Ovary (tissue), 9 donors: ENCODE measurements around the gene IPPK. TPM values are rescaled to one million over a fixed set of nuclear protein-coding genes. Genes with fewer than 3 reads are reported as not detected.

ENCODE experiments used
- DNase-seq, 5 donors: peaks; one replicate each; pipeline ENCODE4 v3.0.0-alpha.2; 2019 to 2020
- H3K27ac ChIP-seq, 2 donors: fragments of 200-600 bp; one replicate each; pipeline versions ENCODE4 v1.5.1 to v1.8.0; 2019 to 2022
- H3K27me3 ChIP-seq: fragments of 200-600 bp; one replicate; pipeline ENCODE4 v1.8.0; 2022
- H3K36me3 ChIP-seq: fragments of 200-600 bp; sonication (generic); one replicate; pipeline ENCODE4 v1.5.1; 2019
- H3K4me1 ChIP-seq: one replicate; pipeline ENCODE4 v1.8.1; 2013; ENCODE audit warnings: mild to moderate bottlenecking, moderate library complexity; ENCODE audit not compliant: insufficient read depth
- H3K4me3 ChIP-seq: fragments of 200-600 bp; sonication (generic); one replicate; pipeline ENCODE4 v1.5.1; 2017
- H3K9me3 ChIP-seq, 2 donors: fragments of 200-600 bp in 1 of 2; sonication (generic) in 1 of 2; one replicate each; pipeline versions ENCODE4 v1.5.1 to v1.8.1; 2013 to 2019; ENCODE audit warnings: mild to moderate bottlenecking in 1 of 2, moderate library complexity in 1 of 2
- CTCF ChIP-seq, 3 donors: fragments of 450-650 bp in 2 of 3; fragments of 200-600 bp in 1 of 3; IDR thresholded peaks; one replicate each; pipeline versions ENCODE4 v1.5.1 to v1.8.0; 2016 to 2022; ENCODE audit warnings: antibody characterized with exemption in 3 of 3, mild to moderate bottlenecking in 1 of 3
- EP300 ChIP-seq: sonication (generic); formaldehyde crosslinking; IDR thresholded peaks from one replicate; pipeline ENCODE4 v1.6.1; 2017; ENCODE audit warnings: antibody characterized with exemption
- POLR2A ChIP-seq: fragments of 450-650 bp; IDR thresholded peaks from one replicate; pipeline ENCODE4 v1.6.1; 2017; ENCODE audit warnings: antibody characterized with exemption, mild to moderate bottlenecking, moderate library complexity
- WGBS, 3 donors: extraction: QIAGEN DNeasy Blood & Tissue Kit in 1 of 3; methylation state at CpG; one replicate each; pipeline versions ENCODE4 v1.1.5 to v1.1.7; 2013 to 2017; 5-methylcytosine and 5-hydroxymethylcytosine counted together
- intact Hi-C, 4 donors: fragments of 100-400 bp; cut with DNase I; formaldehyde crosslinking; loops; one replicate each; pipeline versions ENCODE4 v1.11.0 to v1.15.1; 2022 to 2023
- polyA plus RNA-seq, 2 donors: library from polyadenylated mRNA; stranded (reverse); fragments of 200-250 nt in 1 of 2; fragments of 350-450 nt in 1 of 2; fragmentation: Illumina TruSeq in 1 of 2; extraction: RNeasy Lipid Tissue Mini Kit (QIAGEN cat#74804) in 1 of 2; gene quantifications; one replicate each; pipeline ENCODE4 v1.2.3, GENCODE V29; 2013 to 2014
- total RNA-seq, 7 donors: library from RNA; depleted of rRNA in 2 of 7; stranded (reverse); fragments of >200 nt in 2 of 7; fragmentation: NEBNext Ultra II Directional in 3 of 7; extraction: Animal tissue kit (Norgen Biotek cat#: 25700) in 3 of 7; gene quantifications; one replicate each; pipeline versions ENCODE4 v1.1.0 to v1.2.4, GENCODE V29; 2016 to 2023
- donor health status: DM: no; HTN: no; CAD: no; lungs with moderate emphysema.
- donor health status: DM: no; HTN: no; CAD: no.
- donor health status: Bipolar disorder and iron deficiency.
- donor health status: DM: yes; HTN: yes; CAD: no.
- donor health status: DM: no; HTN: no; CAD: no.
- donor health status: DM: yes; HTN: yes; CAD: no.

The IPPK gene
- total and polyA plus RNA-seq, 9 donors = 4.7 to 8.5 (median 7.1) TPM

- H3K27ac ChIP-seq = peak overlapping the region; percentile 0 to 60
- no peaks in the 10 kb centered on the region for H3K36me3 ChIP-seq
- no peak for TF ChIP-seq POLR2A
- no peak for TF ChIP-seq CTCF (IDR thresholded peaks at IDR 0.05)
- TF ChIP-seq EP300 = no peak
- no peak overlapping the region for H3K4me3 ChIP-seq
- H3K9me3 ChIP-seq = no peaks in the 10 kb centered on the region
- peaks cover 12% of the 10 kb centered on the region for H3K4me1 ChIP-seq
- 78 to 89% (median 81%) methylated on average over 12 of the region's 12 CpGs for WGBS, 3 donors
- no peaks in the 10 kb centered on the region for H3K27me3 ChIP-seq
- DNase-seq = no peak
- intact Hi-C loops = no loop called here
Measured at GRCh38 chr9:92601451-92601850, 68.5 kb downstream of the IPPK start.

- H3K9me3 ChIP-seq = no peaks in the 10 kb centered on the region
- intact Hi-C loops = no loop called here
- no peaks in the 10 kb centered on the region for H3K27me3 ChIP-seq
- no peaks in the 10 kb centered on the region for H3K36me3 ChIP-seq
- H3K27ac ChIP-seq = peak overlapping the region in 1 of 2 donors; percentile 0
- DNase-seq = no peak
- WGBS, 3 donors = 34 to 42% (median 42%) methylated on average over 12 of the region's 12 CpGs
- peaks cover 12% of the 10 kb centered on the region for H3K4me1 ChIP-seq
- no peak overlapping the region for H3K4me3 ChIP-seq
- no peak for TF ChIP-seq POLR2A
- no peak for TF ChIP-seq EP300
- no peak for TF ChIP-seq CTCF (IDR thresholded peaks at IDR 0.05)
Measured at GRCh38 chr9:92600462-92601261, 69.3 kb downstream of the IPPK start.

GRCh38 chr9:92599938-92600461 is 69.9 kb downstream of the IPPK start:
- no peak for TF ChIP-seq CTCF (IDR thresholded peaks at IDR 0.05)
- no peak for TF ChIP-seq EP300
- DNase-seq = no peak
- H3K27me3 ChIP-seq = no peaks in the 10 kb centered on the region
- H3K4me3 ChIP-seq = no peak overlapping the region
- WGBS, 3 donors = 63 to 79% (median 70%) methylated on average over 4 of the region's 4 CpGs
- H3K36me3 ChIP-seq = no peaks in the 10 kb centered on the region
- intact Hi-C loops = loop anchor here in 1 of 4 donors (10.0 kb wide), 1 partner anchor 65 kb away; the partner anchor contains the start of gene ECM2
- no peaks in the 10 kb centered on the region for H3K9me3 ChIP-seq
- H3K27ac ChIP-seq = no peak overlapping the region
- H3K4me1 ChIP-seq = peaks cover 12% of the 10 kb centered on the region

GRCh38 chr9:92598382-92598781 is 71.5 kb downstream of the IPPK start:
- Histone ChIP-seq H3K27me3 (no peaks in the 10 kb centered on the region), H3K36me3 (no peaks in the 10 kb centered on the region), H3K4me3 (no peak overlapping the region), H3K4me1 (peaks cover 12% of the 10 kb centered on the region), H3K27ac (no peak overlapping the region), H3K9me3 (no peaks in the 10 kb centered on the region)
- intact Hi-C loops = loop anchor here in 1 of 4 donors (10.0 kb wide), 1 partner anchor 64 kb away; the partner anchor contains the start of gene ECM2
- no peak for DNase-seq
- 74 to 85% (median 83%) methylated on average over 2 of the region's 2 CpGs for WGBS, 3 donors
- TF ChIP-seq POLR2A = no peak
- no peak for TF ChIP-seq EP300
- TF ChIP-seq CTCF (IDR thresholded peaks at IDR 0.05) = no peak
